Amygdala (tissue), 56 donors: Measurements from ENCODE around the gene CYP4A22.
"Not testable (repeated sequence)": the region's sequence is repeated elsewhere in the genome, so short reads cannot be mapped to it uniquely, and the experiment has no call there.

ENCODE experiments used
- DNase-seq, 56 donors: peaks; one replicate each; lab custom pipeline; 2025; lab: John Stamatoyannopoulos, UW

Gene CYP4A22

GRCh38 chr1:47137198-47137597 is at the start of gene CYP4A22:
Gene CYP4A22, plus strand, starts transcription at chr1:47137441. Its CDS starts 45 bp downstream, at chr1:47137486.
- DNase-seq: no peak

- peak in 2 of 56 donors; percentile 1 to 25 for DNase-seq
Measured at GRCh38 chr1:47089356-47089755, 47.9 kb upstream of the CYP4A22 start.

GRCh38 chr1:47091476-47091875 is 45.8 kb upstream of the CYP4A22 start:
- not testable (repeated sequence) for DNase-seq

GRCh38 chr1:47104816-47105215 is 32.4 kb upstream of the CYP4A22 start:
- DNase-seq: no peak

- DNase-seq: no peak
Measured at GRCh38 chr1:47106792-47107191, 30.4 kb upstream of the CYP4A22 start.

- not testable (repeated sequence) for DNase-seq
Measured at GRCh38 chr1:47107851-47108574, 29.2 kb upstream of the CYP4A22 start.

- not testable (repeated sequence) for DNase-seq
Measured at GRCh38 chr1:47109482-47109881, 27.8 kb upstream of the CYP4A22 start.

- no peak for DNase-seq
Measured at GRCh38 chr1:47113178-47113577, 24.1 kb upstream of the CYP4A22 start.

- DNase-seq: not testable (repeated sequence)
Measured at GRCh38 chr1:47121039-47121438, 16.2 kb upstream of the CYP4A22 start.

GRCh38 chr1:47124834-47125233 is 12.4 kb upstream of the CYP4A22 start:
- not testable (repeated sequence) for DNase-seq

GRCh38 chr1:47126997-47127396 is 10.2 kb upstream of the CYP4A22 start:
- DNase-seq: not testable (repeated sequence)

- DNase-seq: no peak
Measured at GRCh38 chr1:47128221-47128620, 9.0 kb upstream of the CYP4A22 start.

- DNase-seq: not testable (repeated sequence)
Measured at GRCh38 chr1:47128854-47129253, 8.4 kb upstream of the CYP4A22 start.

GRCh38 chr1:47129489-47130230 is 7.6 kb upstream of the CYP4A22 start:
- DNase-seq: not testable (repeated sequence)

- DNase-seq: not testable (repeated sequence)
Measured at GRCh38 chr1:47132665-47133064, 4.6 kb upstream of the CYP4A22 start.

GRCh38 chr1:47137925-47138615 is 829 bp downstream of the CYP4A22 start:
- DNase-seq: no peak

GRCh38 chr1:47140358-47140757 is 3.1 kb downstream of the CYP4A22 start:
- not testable (repeated sequence) for DNase-seq

GRCh38 chr1:47143654-47144053 is 6.4 kb downstream of the CYP4A22 start:
- not testable (repeated sequence) for DNase-seq

GRCh38 chr1:47146495-47146894 is 9.3 kb downstream of the CYP4A22 start:
- not testable (repeated sequence) for DNase-seq

- DNase-seq: no peak
Measured at GRCh38 chr1:47147047-47147785, 10.0 kb downstream of the CYP4A22 start.
